HG03045 (cell line): ENCODE results near the gene RINL.
"Not testable (repeated sequence)": the region's sequence is repeated elsewhere in the genome, so short reads cannot be mapped to it uniquely, and the experiment has no call there.

Experiments used
- ATAC-seq: cut with Tn5 transposase; IDR thresholded peaks from one replicate; pipeline ENCODE4 v1.9.1; 2021; ENCODE audit warnings: mild to moderate bottlenecking, moderate library complexity; ENCODE audit not compliant: unreplicated experiment

The RINL gene

DNA sequence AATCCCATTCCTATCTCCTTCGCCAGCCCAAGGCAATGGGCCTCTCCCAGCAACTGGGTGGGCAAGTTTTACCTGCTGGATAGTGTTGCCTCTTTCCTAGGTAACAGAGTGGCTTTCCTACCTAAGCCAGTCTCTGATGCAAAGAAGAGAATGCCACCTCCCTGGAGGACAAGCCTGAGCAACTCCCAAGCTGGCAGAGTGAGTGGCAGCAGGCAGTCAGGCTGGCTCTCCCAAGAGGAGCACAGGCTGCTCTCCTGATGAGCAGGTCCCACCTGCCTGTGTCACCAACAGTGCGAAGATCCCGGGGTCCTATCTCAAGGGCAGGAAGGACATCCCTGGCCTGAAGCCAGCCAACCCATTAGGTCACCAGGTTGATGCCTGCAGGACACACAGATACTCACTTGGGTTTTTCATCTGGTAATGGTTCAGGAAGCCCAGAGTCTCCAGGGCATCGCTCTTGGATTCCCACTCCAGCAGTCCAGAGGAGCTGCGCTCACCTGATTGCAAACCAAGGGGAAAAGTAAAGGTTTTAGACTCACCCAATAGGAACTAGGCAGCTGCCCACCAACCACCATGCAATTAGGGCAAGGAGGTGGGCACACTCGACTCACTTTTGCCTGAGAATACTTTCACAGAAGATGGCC is 41.0 kb downstream of the RINL start:
- no peak for ATAC-seq

DNA sequence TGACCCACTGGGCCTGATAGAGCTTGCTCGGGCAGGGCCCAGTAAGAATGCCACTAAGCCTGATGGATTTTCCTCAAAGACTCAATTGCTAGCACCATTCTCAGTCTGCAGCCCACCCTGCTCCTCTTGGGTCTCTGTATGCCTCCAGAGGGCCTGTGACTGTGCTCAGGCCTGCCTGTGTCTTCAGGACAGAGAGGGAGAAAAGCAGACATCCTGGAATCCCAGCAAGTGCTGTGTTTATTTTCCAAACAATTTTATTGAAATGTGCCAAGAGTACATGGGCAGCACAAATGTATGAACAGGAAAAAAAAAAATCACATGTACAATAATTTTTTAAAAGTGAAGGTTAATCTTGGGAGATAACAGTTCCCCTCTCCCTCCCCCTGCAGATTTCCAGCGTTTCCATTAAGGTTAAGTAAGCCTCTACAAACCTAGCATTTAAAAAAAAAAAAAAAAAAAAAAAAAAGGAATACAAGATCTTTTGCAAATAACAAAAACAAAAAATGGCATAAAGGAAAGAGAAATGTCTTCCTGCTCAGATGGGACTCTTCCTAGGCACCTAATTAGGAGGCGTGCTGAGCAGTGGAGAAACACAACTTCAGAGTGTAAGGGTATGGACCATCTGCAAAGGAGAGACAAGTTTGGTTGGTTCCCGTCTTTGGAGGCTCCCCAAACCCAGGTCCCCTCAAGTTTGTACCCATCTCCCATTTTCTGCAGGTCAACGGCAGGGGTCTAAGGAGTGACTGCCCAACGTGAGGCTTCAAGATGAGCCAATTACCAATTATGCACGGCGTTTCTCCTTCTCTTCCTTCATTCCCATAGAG is 41.7 kb downstream of the RINL start:
- no peak for ATAC-seq

DNA sequence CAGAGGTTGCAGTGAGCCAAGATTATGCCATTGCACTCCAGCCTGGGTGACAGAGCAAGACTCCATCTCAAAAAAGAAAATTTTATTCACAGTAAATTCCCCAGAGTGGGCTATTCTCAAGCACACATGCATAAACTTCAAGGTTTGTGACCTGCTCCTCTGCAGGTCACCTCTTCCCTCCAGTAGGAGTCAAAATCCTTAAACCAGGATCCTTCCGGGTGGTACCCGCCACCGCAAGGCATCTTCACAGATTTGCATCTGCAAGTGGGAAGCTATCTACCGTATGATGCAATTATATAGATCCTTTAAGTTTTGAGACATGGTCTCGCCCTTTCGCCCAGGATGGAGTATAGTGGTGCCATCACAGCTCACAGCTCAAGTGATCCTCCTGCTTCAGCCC is 43.5 kb downstream of the RINL start:
- no peak for ATAC-seq

DNA sequence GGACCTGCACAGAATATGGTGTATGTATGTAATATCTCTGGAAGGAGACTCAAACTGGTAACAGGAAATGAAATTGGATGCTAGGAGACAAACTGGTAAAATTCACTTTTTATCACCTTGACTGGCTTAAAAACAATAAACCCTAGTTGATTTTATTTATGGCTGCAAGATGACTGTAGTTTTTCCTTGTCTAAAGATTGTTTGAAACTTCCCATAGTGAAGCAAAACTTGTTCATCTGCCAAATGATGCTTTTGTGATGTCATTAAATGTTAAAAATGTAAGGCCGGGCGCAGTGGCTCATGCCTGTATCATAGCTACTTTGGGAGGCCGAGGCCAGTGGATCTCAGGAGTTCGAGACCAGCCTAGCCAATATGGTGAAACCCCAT is 44.0 kb downstream of the RINL start:
- ATAC-seq: no peak

DNA sequence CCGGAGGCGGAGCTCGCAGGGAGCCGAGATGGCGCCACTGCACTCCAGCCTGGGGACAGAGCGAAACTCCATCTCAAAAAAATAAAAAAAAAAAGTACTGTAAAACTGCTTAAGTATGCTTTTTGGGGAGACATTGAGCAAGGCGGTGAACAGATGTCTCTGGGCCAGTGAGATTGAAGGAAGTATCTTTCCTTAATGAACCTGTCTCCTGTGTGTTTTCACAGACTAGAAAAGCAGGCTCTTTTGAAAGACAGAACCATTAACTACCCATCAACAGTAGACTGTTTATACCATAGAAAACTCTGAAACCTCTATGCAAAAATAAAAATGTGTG is 45.0 kb downstream of the RINL start:
- ATAC-seq: no peak

DNA sequence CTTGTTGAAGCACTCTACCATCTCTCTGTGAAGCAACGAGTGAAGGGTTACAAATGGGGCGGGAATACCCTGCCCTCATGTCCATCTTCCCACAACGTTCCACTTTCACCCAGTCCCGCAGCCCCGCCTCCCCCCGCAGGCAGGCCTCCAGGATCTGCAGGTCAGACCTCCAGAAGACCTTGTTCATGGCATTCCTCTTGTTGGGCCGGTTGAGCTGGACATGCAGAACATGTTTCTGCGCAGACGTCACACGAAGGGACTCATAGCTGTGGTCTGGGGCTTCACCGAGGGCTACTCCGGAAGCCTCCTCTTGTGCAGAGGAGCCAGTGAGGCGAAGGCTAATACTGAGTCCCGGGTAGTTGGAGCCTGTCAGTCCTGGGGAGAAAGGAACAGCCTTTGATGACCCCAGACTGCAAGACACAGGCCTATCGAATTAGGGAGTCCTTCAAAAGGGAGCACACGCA is 46.9 kb downstream of the RINL start:
- ATAC-seq: peak; percentile 26

DNA sequence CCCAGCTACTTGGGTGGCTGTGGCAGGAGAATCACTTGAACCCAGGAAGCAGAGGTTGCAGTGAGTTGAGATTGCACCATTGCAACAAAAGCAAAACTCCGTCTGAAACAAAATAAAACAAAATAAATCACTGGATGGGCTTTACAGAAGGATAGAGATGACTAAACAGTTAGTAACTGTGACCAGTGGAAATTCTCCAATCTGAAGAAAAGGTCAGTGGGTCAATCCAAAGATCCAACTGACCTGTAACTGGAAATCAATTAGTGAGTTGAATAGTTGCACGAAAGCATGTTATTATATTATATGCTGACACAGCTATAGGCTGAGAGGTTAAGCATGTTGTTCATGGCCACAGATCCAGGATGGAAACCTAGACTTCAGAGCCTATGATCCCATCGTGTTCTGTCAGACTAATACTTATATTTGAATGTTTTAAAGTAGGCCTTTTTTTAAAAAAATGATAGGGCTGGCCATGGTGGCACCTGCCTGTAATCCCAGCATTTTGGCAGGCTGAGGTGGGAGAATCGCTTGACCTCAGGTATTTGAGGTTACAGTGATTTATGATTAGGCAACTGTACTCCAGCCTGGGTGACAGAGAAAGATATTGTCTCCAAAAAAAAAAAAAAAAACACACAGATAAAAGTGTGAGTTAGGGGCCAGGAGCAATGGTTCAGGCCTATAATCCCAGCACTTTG is 47.9 kb downstream of the RINL start:
- no peak for ATAC-seq

DNA sequence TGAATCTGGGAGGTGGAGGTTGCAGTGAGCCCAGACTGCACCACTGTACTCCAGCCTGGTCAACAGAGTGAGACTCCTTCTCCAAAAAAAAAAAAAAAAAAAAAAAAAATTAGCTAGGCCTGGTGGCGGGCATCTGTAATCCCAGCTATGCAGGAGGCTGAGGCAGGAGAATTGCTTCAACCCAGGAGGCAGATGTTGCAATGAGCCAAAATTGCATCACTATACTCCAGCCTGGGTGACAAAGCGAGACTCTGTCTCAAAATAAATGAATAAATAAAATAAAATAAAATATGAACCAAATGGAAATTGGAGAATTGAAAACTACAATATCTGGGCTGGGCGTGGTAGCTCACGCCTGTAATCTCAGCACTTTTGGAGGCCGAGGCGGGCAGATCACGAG is 48.9 kb downstream of the RINL start:
- ATAC-seq: not testable (repeated sequence)

DNA sequence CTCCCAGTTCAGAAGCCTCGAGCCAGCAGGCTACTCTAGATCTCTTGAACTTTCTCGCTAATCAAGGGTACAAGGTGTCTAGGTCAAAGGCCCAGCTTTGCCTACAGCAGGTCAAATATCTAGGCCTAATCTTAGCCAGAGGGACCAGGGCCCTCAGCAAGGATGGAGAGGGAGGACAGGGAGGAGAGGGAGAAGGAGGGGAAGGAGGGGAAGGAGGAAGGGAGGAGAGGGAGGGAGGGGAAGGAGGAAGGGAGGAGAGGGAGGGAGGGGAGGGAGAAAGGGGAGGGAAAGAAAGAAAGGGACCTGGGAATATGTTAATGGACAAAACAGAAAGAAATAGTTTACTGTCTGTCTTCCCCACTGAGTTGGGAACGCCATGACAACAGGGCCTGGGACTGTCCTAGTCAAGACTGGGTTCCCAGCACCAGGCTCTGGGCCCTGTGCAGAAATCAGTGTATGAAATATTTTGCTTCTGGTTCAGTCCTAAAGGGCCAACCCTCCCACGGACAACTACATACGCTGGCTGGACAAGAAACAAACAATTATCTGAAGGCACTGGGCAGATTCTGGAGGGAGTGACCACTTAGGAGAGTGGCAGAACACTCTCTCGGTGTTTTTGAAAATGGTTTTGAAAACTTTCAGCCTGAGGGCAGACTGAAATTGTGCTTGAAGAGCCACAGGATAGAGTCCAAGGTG is 51.1 kb downstream of the RINL start:
- no peak for ATAC-seq

DNA sequence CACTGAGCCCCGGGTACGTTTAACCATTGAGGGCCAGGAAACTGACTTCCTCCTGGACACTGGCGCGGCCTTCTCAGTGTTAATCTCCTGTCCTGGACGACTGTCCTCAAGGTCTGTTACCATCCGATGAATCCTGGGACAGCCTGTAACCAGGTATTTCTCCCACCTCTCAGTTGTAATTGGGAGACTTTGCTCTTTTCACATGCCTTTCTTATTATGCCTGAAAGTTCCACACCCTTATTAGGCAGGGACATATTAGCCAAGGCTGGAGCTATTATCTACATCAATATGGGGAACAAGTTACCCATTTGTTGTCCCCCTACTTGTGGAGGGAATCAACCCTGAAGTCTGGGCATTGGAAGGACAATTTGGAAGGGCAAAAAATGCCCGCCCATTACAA is 52.1 kb downstream of the RINL start:
- not testable (repeated sequence) for ATAC-seq

DNA sequence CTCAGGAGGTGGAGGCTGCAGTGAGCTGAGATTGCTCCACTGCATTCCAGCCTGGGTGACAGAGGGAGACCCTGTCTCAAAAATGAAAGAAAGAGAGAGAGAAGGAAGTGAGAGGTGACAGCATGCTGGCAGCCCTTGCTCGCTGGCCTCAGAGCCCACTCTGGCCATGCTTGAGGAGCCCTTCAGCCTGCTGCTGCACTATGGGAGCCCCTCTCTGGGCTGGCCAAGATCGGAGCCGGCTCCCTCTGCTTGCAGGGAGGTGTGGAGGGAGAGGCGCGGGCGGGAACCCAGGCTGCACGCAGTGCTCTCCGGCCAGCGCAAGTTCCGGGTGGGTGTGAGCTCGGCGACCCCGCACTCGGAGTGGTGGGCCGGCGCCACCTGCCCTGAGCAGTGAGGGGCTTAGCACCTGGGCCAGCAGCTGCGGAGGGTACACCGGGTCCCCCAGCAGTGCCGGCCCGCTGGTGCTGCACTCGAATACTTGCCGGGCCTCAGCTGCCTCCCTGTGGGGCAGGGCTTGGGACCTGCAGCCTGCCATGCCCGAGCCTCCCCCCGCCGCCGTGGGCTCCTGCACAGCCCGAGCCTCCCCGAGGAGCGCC is 56.7 kb downstream of the RINL start:
- not testable (repeated sequence) for ATAC-seq

DNA sequence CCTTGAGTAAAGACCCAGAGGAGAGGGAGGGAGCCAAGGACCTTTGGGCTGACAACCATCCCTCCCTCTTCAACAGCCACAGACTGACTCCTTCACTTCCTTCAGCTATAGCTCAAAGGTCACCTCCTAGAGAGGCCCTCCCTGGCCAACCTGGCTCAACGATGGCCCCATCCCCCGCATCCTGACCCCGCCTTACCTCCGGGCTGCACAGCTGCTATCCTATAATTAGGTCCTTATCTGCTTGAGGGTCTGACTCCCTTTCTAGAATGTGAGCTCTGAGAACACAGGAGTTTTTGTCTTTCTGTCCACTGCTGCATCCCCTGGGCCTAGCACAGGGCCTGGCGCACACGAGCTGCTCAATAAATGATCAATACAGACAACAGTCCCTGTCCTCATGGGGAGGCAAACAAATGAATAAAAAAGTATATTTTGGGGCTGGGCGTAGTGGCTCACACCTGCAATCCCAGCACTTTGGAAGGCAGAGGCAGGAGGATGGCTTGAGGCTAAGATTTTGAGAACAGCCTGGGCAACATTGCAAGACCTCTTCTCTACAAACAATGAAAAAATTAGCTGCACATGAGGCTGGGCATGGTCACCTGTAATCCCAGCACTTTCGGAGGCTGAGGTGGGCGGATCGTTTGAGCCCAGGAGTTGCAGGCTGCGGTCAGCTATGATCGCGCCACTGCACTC is 58.7 kb downstream of the RINL start:
- ATAC-seq: no peak
